Measurements from ENCODE around the gene NKD2. TPM values are rescaled to one million over a fixed set of nuclear protein-coding genes. Genes with fewer than 3 reads are reported as not detected.

Gene NKD2
- total and polyA plus RNA-seq, 2 experiments from 2014 or later, result 9.0 to 11.9 TPM

GRCh38 chr5:997711-998110 is 10.9 kb upstream of the NKD2 start:
- Mint-ChIP-seq H3K27ac (no peak overlapping the region), H3K9me3 (no peaks in the 10 kb centered on the region), H3K27me3 (ENCODE audit: insufficient read depth, low read depth, poor library complexity) (peaks cover 11% of the 10 kb centered on the region), H3K4me1 (peaks cover 9% of the 10 kb centered on the region), H3K36me3 (ENCODE audit: low read depth) (no peaks in the 10 kb centered on the region), H3K4me3 (no peak overlapping the region)
- Histone ChIP-seq H3K4me2 (no peak overlapping the region), H3K27ac (ENCODE audit: low read depth) (no peak overlapping the region), H3K4me3 (no peak overlapping the region), H3K27me3 (ENCODE audit: insufficient read depth) (no peaks in the 10 kb centered on the region), H3F3A (replicated peaks; ENCODE audit: low read depth) (no peaks in the 10 kb centered on the region), H3K4me1 (ENCODE audit: insufficient read depth) (no peaks in the 10 kb centered on the region), H3K36me3 (ENCODE audit: insufficient read depth) (no peaks in the 10 kb centered on the region), H2AFZ (no peak overlapping the region), H3K79me2 (replicated peaks; ENCODE audit: insufficient read depth) (no peaks in the 10 kb centered on the region), H3K9me2 (ENCODE audit: insufficient read depth) (no peaks in the 10 kb centered on the region), H4K20me1 (replicated peaks; ENCODE audit: insufficient read depth) (no peaks in the 10 kb centered on the region)
- DNase-seq (ENCODE audit: low spot score) (no peak), ATAC-seq (no peak)
- TF ChIP-seq STAT1 (IDR thresholded peaks at IDR 0.05; ENCODE audit: unreplicated experiment), result no peak
- TF ChIP-seq, protein P1, sequence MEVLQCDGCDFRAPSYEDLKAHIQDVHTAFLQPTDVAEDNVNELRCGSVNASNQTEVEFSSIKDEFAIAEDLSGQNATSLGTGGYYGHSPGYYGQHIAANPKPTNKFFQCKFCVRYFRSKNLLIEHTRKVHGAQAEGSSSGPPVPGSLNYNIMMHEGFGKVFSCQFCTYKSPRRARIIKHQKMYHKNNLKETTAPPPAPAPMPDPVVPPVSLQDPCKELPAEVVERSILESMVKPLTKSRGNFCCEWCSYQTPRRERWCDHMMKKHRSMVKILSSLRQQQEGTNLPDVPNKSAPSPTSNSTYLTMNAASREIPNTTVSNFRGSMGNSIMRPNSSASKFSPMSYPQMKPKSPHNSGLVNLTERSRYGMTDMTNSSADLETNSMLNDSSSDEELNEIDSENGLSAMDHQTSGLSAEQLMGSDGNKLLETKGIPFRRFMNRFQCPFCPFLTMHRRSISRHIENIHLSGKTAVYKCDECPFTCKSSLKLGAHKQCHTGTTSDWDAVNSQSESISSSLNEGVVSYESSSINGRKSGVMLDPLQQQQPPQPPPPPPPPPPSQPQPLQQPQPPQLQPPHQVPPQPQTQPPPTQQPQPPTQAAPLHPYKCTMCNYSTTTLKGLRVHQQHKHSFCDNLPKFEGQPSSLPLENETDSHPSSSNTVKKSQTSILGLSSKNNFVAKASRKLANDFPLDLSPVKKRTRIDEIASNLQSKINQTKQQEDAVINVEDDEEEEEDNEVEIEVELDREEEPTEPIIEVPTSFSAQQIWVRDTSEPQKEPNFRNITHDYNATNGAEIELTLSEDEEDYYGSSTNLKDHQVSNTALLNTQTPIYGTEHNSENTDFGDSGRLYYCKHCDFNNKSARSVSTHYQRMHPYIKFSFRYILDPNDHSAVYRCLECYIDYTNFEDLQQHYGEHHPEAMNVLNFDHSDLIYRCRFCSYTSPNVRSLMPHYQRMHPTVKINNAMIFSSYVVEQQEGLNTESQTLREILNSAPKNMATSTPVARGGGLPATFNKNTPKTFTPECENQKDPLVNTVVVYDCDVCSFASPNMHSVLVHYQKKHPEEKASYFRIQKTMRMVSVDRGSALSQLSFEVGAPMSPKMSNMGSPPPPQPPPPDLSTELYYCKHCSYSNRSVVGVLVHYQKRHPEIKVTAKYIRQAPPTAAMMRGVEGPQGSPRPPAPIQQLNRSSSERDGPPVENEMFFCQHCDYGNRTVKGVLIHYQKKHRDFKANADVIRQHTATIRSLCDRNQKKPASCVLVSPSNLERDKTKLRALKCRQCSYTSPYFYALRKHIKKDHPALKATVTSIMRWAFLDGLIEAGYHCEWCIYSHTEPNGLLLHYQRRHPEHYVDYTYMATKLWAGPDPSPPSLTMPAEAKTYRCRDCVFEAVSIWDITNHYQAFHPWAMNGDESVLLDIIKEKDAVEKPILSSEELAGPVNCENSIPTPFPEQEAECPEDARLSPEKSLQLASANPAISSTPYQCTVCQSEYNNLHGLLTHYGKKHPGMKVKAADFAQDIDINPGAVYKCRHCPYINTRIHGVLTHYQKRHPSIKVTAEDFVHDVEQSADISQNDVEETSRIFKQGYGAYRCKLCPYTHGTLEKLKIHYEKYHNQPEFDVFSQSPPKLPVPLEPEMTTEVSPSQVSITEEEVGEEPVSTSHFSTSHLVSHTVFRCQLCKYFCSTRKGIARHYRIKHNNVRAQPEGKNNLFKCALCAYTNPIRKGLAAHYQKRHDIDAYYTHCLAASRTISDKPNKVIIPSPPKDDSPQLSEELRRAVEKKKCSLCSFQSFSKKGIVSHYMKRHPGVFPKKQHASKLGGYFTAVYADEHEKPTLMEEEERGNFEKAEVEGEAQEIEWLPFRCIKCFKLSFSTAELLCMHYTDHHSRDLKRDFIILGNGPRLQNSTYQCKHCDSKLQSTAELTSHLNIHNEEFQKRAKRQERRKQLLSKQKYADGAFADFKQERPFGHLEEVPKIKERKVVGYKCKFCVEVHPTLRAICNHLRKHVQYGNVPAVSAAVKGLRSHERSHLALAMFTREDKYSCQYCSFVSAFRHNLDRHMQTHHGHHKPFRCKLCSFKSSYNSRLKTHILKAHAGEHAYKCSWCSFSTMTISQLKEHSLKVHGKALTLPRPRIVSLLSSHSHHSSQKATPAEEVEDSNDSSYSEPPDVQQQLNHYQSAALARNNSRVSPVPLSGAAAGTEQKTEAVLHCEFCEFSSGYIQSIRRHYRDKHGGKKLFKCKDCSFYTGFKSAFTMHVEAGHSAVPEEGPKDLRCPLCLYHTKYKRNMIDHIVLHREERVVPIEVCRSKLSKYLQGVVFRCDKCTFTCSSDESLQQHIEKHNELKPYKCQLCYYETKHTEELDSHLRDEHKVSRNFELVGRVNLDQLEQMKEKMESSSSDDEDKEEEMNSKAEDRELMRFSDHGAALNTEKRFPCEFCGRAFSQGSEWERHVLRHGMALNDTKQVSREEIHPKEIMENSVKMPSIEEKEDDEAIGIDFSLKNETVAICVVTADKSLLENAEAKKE (CRISPR knock-in tag; IDR thresholded peaks at IDR 0.05), result no peak
- no peak for TF ChIP-seq EZH2 (IDR thresholded peaks at IDR 0.05; ENCODE audit: low read depth, unreplicated experiment)
- TF ChIP-seq POLR2AphosphoS5 (IDR thresholded peaks at IDR 0.05; ENCODE audit: low read depth), result no peak
- no peak for TF ChIP-seq REST (IDR thresholded peaks at IDR 0.05; ENCODE audit: unreplicated experiment)
- no peak for TF ChIP-seq ZNF114 (CRISPR knock-in tag; IDR thresholded peaks at IDR 0.05)
- TF ChIP-seq, protein P2, sequence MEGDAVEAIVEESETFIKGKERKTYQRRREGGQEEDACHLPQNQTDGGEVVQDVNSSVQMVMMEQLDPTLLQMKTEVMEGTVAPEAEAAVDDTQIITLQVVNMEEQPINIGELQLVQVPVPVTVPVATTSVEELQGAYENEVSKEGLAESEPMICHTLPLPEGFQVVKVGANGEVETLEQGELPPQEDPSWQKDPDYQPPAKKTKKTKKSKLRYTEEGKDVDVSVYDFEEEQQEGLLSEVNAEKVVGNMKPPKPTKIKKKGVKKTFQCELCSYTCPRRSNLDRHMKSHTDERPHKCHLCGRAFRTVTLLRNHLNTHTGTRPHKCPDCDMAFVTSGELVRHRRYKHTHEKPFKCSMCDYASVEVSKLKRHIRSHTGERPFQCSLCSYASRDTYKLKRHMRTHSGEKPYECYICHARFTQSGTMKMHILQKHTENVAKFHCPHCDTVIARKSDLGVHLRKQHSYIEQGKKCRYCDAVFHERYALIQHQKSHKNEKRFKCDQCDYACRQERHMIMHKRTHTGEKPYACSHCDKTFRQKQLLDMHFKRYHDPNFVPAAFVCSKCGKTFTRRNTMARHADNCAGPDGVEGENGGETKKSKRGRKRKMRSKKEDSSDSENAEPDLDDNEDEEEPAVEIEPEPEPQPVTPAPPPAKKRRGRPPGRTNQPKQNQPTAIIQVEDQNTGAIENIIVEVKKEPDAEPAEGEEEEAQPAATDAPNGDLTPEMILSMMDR (conservative IDR thresholded peaks at IDR 0.05; ENCODE audit: low read depth in 2 of 2), result no peak
- no peak for TF ChIP-seq CREB1 (CRISPR knock-in tag; IDR thresholded peaks at IDR 0.05; ENCODE audit: low read depth)
- TF ChIP-seq ETS1 (IDR thresholded peaks at IDR 0.05), result no peak
- TF ChIP-seq JUNB (IDR thresholded peaks at IDR 0.05; ENCODE audit: unreplicated experiment), result no peak
- no peak for TF ChIP-seq ZNF331 (CRISPR knock-in tag; IDR thresholded peaks at IDR 0.05; ENCODE audit: low read depth)

All from GM23338 (cell line).